Measurements from ENCODE around the gene ELFN2.

The ELFN2 gene

GRCh38 chr22:37379085-37379484, 48.2 kb downstream of the ELFN2 start:
- TF ChIP-seq, protein P1, sequence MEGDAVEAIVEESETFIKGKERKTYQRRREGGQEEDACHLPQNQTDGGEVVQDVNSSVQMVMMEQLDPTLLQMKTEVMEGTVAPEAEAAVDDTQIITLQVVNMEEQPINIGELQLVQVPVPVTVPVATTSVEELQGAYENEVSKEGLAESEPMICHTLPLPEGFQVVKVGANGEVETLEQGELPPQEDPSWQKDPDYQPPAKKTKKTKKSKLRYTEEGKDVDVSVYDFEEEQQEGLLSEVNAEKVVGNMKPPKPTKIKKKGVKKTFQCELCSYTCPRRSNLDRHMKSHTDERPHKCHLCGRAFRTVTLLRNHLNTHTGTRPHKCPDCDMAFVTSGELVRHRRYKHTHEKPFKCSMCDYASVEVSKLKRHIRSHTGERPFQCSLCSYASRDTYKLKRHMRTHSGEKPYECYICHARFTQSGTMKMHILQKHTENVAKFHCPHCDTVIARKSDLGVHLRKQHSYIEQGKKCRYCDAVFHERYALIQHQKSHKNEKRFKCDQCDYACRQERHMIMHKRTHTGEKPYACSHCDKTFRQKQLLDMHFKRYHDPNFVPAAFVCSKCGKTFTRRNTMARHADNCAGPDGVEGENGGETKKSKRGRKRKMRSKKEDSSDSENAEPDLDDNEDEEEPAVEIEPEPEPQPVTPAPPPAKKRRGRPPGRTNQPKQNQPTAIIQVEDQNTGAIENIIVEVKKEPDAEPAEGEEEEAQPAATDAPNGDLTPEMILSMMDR (IDR thresholded peaks at IDR 0.05), result no peak
- TF ChIP-seq ZFX (IDR thresholded peaks at IDR 0.05; ENCODE audit: borderline replicate concordance), result no peak
- H3K27ac ChIP-seq, result no peak overlapping the region

- TF ChIP-seq, protein P1 (IDR thresholded peaks at IDR 0.05), result no peak
- no peak for TF ChIP-seq ZFX (IDR thresholded peaks at IDR 0.05; ENCODE audit: borderline replicate concordance)
- no peak overlapping the region for H3K27ac ChIP-seq
These were observed 48.6 kb downstream of the ELFN2 start for GRCh38 chr22:37378642-37379058.

GRCh38 chr22:37377927-37378326, 49.4 kb downstream of the ELFN2 start:
- no peak for TF ChIP-seq ZFX (IDR thresholded peaks at IDR 0.05; ENCODE audit: borderline replicate concordance)
- TF ChIP-seq, protein P1 (IDR thresholded peaks at IDR 0.05), result no peak

GRCh38 chr22:37377138-37377537, 50.1 kb downstream of the ELFN2 start:
- TF ChIP-seq, protein P1 (IDR thresholded peaks at IDR 0.05), result no peak
- TF ChIP-seq ZFX (IDR thresholded peaks at IDR 0.05; ENCODE audit: borderline replicate concordance), result no peak
- H3K27ac ChIP-seq, result no peak overlapping the region

More at GRCh38 chr22:37377927-37378326, 49.4 kb downstream of the ELFN2 start:
- no peak overlapping the region for H3K27ac ChIP-seq

GRCh38 chr22:37376643-37377042, 50.6 kb downstream of the ELFN2 start:
- TF ChIP-seq, protein P1 (IDR thresholded peaks at IDR 0.05), result no peak
- H3K27ac ChIP-seq, result no peak overlapping the region

DNA sequence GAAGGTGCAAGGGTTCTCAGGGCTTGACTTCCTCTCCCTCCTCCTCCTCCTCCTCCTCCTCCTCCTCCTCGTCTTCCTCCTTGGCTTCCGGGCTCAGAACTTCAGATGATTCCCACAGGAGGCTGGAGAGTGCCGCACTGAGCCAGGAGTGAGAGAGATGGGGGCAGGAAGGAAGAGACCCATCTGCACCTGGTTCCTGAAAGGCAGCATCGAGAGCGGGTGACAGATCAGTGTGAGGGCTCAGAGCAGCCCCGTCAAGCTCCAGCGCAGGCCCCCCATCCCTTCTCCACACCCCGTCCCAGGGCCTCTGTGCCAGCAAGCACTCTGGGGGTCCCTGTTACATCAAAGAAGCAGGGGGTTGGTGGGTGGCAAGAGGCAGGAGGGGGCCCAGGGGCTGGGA, 51.5 kb downstream of the ELFN2 start:
- no peak overlapping the region for H3K27ac ChIP-seq
- TF ChIP-seq ZFX (IDR thresholded peaks at IDR 0.05; ENCODE audit: borderline replicate concordance), result no peak
- TF ChIP-seq, protein P1 (IDR thresholded peaks at IDR 0.05), result no peak

GRCh38 chr22:37374571-37374970, 52.7 kb downstream of the ELFN2 start:
- TF ChIP-seq, protein P1 (IDR thresholded peaks at IDR 0.05), result no peak
- no peak for TF ChIP-seq ZFX (IDR thresholded peaks at IDR 0.05; ENCODE audit: borderline replicate concordance)
- H3K27ac ChIP-seq, result no peak overlapping the region
